Measurements from ENCODE around the gene NFAM1.

DNA sequence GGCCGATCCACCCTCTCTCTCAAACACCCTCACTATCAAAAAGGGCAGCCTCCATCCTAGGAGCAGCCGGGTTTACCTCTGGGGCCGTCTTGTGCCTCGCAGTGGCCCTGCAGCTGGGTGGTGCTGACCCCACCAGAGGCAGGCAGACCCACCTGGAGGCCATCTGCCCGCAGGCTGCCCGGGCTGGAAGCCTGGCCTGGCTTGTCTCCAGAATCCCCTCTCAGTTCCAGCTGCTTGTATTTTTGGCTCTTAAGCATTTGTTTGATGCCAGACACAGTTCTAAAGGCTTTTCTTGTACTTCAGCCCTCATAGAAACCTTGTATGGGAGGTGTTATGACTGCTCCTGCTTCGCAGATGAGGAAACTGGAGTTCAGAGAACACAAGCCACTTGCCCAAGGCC, 4.2 kb upstream of the NFAM1 start:
- TF ChIP-seq POLR2A (IDR thresholded peaks at IDR 0.05; ENCODE audit: low read depth, low read length), result no peak
- no peak for TF ChIP-seq TAF1 (IDR thresholded peaks at IDR 0.05; ENCODE audit: low read depth, low read length)
- TF ChIP-seq POLR2AphosphoS5 (IDR thresholded peaks at IDR 0.05; ENCODE audit: low read depth, low read length), result no peak
- no peak for TF ChIP-seq SPI1 (IDR thresholded peaks at IDR 0.05; ENCODE audit: low read depth, low read length)
